Measurements from ENCODE around the gene DUSP1. TPM values are rescaled to one million over a fixed set of nuclear protein-coding genes. Genes with fewer than 3 reads are reported as not detected.

DUSP1 gene
- total RNA-seq, 1 experiment from 2014 or later, result 522 TPM

DNA sequence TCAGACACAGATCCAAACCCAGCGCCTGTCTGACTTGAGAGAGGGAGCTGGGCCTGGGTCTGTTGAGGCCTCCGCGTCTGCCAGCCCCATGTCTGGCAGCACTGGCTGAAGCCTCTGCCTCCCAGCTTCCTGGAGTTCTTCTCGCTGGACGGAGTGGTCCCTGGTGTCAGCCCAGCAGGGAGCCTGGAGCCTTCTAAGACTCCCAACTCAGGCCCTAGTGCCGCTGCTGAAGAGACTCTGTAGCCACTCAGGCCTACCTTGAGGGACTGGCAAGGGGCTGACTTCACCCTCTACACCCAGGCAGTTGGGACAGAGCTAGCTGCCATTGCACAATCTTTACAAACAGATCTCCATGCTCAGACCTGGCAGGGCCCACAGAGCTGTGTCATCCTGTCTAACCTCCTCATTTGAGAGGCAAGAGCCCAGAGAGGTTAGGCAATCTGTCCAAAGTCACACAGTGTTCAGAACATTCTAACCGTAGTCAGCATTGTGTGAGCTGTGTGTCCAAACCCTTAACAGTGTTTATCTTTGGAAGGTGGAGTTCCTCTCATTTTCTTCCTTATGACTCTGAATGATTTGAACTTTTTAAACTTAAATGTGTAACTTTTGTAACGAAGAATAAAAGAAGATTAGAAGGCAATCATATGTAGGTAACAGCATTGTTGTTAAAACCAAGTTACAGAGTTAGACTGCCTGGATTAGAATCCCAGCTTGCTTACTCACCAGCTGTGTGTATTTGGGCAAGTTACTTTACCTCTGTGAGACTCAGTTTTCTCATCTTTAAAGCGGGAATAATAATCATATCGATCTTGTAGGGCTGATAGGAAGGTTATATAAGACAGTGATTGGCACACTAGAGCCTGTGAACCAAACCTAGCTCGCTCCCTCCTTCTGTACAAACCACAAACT lies 4.6 kb upstream of the DUSP1 start:
- CTCF ChIA-PET, result no interaction called here
- Histone ChIP-seq H3K27me3 (ENCODE audit: low read length) (no peaks in the 10 kb centered on the region), H3F3A (ENCODE audit: low read length, unreplicated experiment) (peaks cover 3% of the 10 kb centered on the region), H3K27ac (ENCODE audit: low read length) (peak overlapping the region; percentile 95), H3K9ac (ENCODE audit: low read length) (peak overlapping the region; percentile 60), H3K79me2 (ENCODE audit: low read length) (peaks cover 4% of the 10 kb centered on the region), H3K9me2 (replicated peaks; ENCODE audit: low read length) (no peaks in the 10 kb centered on the region), H3K36me3 (ENCODE audit: low read depth, low read length) (no peaks in the 10 kb centered on the region), H2AFZ (ENCODE audit: low read length) (no peak overlapping the region), H3K9me3 (ENCODE audit: low read length) (no peaks in the 10 kb centered on the region), H3K4me2 (ENCODE audit: low read length) (peak overlapping the region; percentile 9), H4K20me1 (ENCODE audit: low read length) (no peaks in the 10 kb centered on the region), H3K4me3 (ENCODE audit: low read length) (no peak overlapping the region), H3K4me1 (ENCODE audit: insufficient read depth, low read length) (peaks cover 60% of the 10 kb centered on the region)
- ATAC-seq (no peak), DNase-seq (peak; percentile 74)
- intact Hi-C loops (cut with micrococcal nuclease), result loop anchor here (10.0 kb wide), 1 partner anchor 679 kb away; no protein-coding TSS in a partner anchor
- POLR2A ChIA-PET (ENCODE audit: unreplicated experiment), result no interaction called here
- no TSS peak for BruUV-seq (replicated peaks)
- TF ChIP-seq EZH2phosphoT487 (IDR thresholded peaks at IDR 0.05; ENCODE audit: borderline replicate concordance, low read length) (no peak), EZH2 (IDR thresholded peaks at IDR 0.05; ENCODE audit: low read length, unreplicated experiment) (no peak)
- TF ChIP-seq, protein P1, sequence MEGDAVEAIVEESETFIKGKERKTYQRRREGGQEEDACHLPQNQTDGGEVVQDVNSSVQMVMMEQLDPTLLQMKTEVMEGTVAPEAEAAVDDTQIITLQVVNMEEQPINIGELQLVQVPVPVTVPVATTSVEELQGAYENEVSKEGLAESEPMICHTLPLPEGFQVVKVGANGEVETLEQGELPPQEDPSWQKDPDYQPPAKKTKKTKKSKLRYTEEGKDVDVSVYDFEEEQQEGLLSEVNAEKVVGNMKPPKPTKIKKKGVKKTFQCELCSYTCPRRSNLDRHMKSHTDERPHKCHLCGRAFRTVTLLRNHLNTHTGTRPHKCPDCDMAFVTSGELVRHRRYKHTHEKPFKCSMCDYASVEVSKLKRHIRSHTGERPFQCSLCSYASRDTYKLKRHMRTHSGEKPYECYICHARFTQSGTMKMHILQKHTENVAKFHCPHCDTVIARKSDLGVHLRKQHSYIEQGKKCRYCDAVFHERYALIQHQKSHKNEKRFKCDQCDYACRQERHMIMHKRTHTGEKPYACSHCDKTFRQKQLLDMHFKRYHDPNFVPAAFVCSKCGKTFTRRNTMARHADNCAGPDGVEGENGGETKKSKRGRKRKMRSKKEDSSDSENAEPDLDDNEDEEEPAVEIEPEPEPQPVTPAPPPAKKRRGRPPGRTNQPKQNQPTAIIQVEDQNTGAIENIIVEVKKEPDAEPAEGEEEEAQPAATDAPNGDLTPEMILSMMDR (conservative IDR thresholded peaks at IDR 0.05; ENCODE audit: low read depth, low read length), result no peak

DNA sequence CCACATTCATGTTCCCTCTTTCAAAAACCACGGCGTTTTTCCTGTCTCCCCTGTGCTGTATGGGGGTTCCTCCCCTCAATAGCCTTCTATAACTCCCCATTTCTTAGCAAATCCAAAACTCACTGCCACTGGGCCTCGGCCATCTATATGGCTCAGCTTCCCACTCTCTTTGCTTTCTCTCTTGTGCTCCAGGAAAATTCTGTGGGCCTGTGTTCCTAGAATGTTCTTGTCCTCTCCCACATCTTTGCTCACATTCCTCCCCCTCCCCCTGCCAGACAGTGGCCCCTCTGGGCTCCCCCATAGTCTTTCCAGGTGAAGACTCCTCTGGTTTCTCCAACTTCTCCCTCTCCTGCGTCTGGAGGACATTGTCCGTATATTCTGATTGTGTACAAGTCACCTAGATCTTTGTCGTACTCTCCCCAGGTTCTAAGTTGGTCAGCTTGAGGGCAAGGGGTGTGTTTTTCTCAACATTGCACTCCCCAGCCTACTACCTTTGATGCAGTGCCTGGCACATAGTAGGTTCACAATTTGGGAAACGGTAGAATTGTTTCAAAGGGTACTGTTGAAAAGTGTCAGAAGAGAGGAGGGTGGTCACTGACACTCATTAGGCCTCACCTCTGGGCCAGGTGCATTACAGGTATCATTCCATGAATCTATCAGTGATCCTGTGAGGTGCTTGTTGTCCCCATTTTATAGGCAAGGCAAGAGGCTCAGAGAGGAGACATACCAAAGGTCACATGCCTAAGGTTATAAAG lies 3.7 kb upstream of the DUSP1 start:
- ATAC-seq (no peak), DNase-seq (no peak)
- Histone ChIP-seq H3K4me3 (ENCODE audit: low read length) (no peak overlapping the region), H3K4me1 (ENCODE audit: insufficient read depth, low read length) (peaks cover 60% of the 10 kb centered on the region), H3K9ac (ENCODE audit: low read length) (peak overlapping the region; percentile 60; the same call in 1 of the 2 replicates), H3K27me3 (ENCODE audit: low read length) (no peaks in the 10 kb centered on the region), H3F3A (ENCODE audit: low read length, unreplicated experiment) (peaks cover 3% of the 10 kb centered on the region), H3K79me2 (ENCODE audit: low read length) (peaks cover 12% of the 10 kb centered on the region), H3K36me3 (ENCODE audit: low read depth, low read length) (peaks cover 7% of the 10 kb centered on the region), H3K27ac (ENCODE audit: low read length) (peak overlapping the region; percentile 95), H2AFZ (ENCODE audit: low read length) (no peak overlapping the region), H3K4me2 (ENCODE audit: low read length) (no peak overlapping the region), H3K9me2 (replicated peaks; ENCODE audit: low read length) (no peaks in the 10 kb centered on the region), H3K9me3 (ENCODE audit: low read length) (no peaks in the 10 kb centered on the region), H4K20me1 (ENCODE audit: low read length) (peaks cover 7% of the 10 kb centered on the region)
- CTCF ChIA-PET, result no interaction called here
- intact Hi-C loops (cut with micrococcal nuclease), result loop anchor here (10.0 kb wide), 1 partner anchor 680 kb away; no protein-coding TSS in a partner anchor
- BruUV-seq (replicated peaks), result no TSS peak
- POLR2A ChIA-PET (ENCODE audit: unreplicated experiment), result no interaction called here
- TF ChIP-seq EZH2phosphoT487 (IDR thresholded peaks at IDR 0.05; ENCODE audit: borderline replicate concordance, low read length) (no peak), EZH2 (IDR thresholded peaks at IDR 0.05; ENCODE audit: low read length, unreplicated experiment) (no peak)
- TF ChIP-seq, protein P1 (conservative IDR thresholded peaks at IDR 0.05; ENCODE audit: low read depth, low read length), result no peak

All from PC-3 (cell line).